Left lung (tissue), 10 donors: Measurements from ENCODE around the gene RAB32. TPM values are rescaled to one million over a fixed set of nuclear protein-coding genes. Genes with fewer than 3 reads are reported as not detected.
A peak's percentile ranks its signal among the peaks of the same experiment; 100 is the strongest.

ENCODE experiments used
- ATAC-seq: fragments of 200-7000 bp; cut with Tn5 transposase; one replicate; pipeline ENCODE4 v1.9.1; 2020; ENCODE audit warnings: moderate library complexity
- DNase-seq, 4 donors: peaks; one replicate each; pipeline ENCODE4 v3.0.0-alpha.2; 2013 to 2020
- H3K27ac ChIP-seq, 2 donors: fragments of 200-600 bp; sonication (generic) in 1 of 2; one replicate each; pipeline versions ENCODE4 v1.5.0 to v1.8.0; 2020 to 2021
- H3K27me3 ChIP-seq, 2 donors: fragments of 200-600 bp; sonication (generic) in 1 of 2; one replicate each; pipeline versions ENCODE4 v1.5.0 to v1.8.0; 2020 to 2021
- H3K36me3 ChIP-seq, 2 donors: fragments of 200-600 bp; sonication (generic) in 1 of 2; one replicate each; pipeline versions ENCODE4 v1.5.0 to v1.8.0; 2020 to 2021
- H3K4me1 ChIP-seq, 2 donors: fragments of 200-600 bp; one replicate each; pipeline ENCODE4 v1.8.0; 2021
- H3K4me3 ChIP-seq, 2 donors: fragments of 200-600 bp; sonication (generic) in 1 of 2; one replicate each; pipeline versions ENCODE4 v1.5.0 to v1.8.0; 2020 to 2021; ENCODE audit warnings: mild to moderate bottlenecking in 1 of 2
- H3K9me3 ChIP-seq, 2 donors: fragments of 200-600 bp; sonication (generic) in 1 of 2; one replicate each; pipeline versions ENCODE4 v1.5.0 to v1.8.0; 2020 to 2021
- CTCF ChIP-seq, 2 donors: fragments of 200-600 bp; sonication (generic) in 1 of 2; IDR thresholded peaks; one replicate each; pipeline versions ENCODE4 v1.5.0 to v1.8.0; 2021; ENCODE audit warnings: antibody characterized with exemption in 2 of 2
- intact Hi-C, 2 donors: fragments of 100-400 bp; cut with DNase I; formaldehyde crosslinking; loops; one replicate each; pipeline versions ENCODE4 v1.11.2 to v1.14.2; 2022
- polyA plus RNA-seq, 6 donors: library from polyadenylated mRNA; unstranded; fragments of 120-200 nt; gene quantifications; one replicate each; pipeline ENCODE4 v1.2.1, GENCODE V29; 2013; ENCODE audit not compliant: insufficient read length in 6 of 6
- total RNA-seq, 2 donors: library from RNA; stranded (reverse); fragmentation: NEBNext Ultra II Directional; extraction: Animal tissue kit (Norgen Biotek cat#: 25700); gene quantifications; one replicate each; pipeline ENCODE4 v1.2.1, GENCODE V29; 2021
- donor health status: DM: no; HTN: yes; CAD: no.
- donor health status: DM: no; HTN: no; CAD: no.

Gene RAB32
- total and polyA plus RNA-seq, 8 donors = 19.9 to 48.7 (median 23.9) TPM

- no peak for ATAC-seq
Measured at GRCh38 chr6:146590492-146590891, 46.9 kb downstream of the RAB32 start.

GRCh38 chr6:146592451-146592850 lies 48.8 kb downstream of the RAB32 start:
- intact Hi-C loops = no loop called here
- H3K4me1 ChIP-seq = peaks cover 0 to 28% of the 10 kb centered on the region in 2 donors
- no peak for TF ChIP-seq CTCF (IDR thresholded peaks at IDR 0.05)
- H3K4me3 ChIP-seq = no peak overlapping the region
- H3K9me3 ChIP-seq = no peaks in the 10 kb centered on the region
- no peaks in the 10 kb centered on the region for H3K27me3 ChIP-seq
- no peak overlapping the region for H3K27ac ChIP-seq
- no peak for ATAC-seq
- no peak for DNase-seq
- H3K36me3 ChIP-seq = no peaks in the 10 kb centered on the region

More at GRCh38 chr6:146590492-146590891, 46.9 kb downstream of the RAB32 start:
- TF ChIP-seq CTCF (IDR thresholded peaks at IDR 0.05) = no peak
- Histone ChIP-seq H3K27me3 (no peaks in the 10 kb centered on the region), H3K4me1 (peaks cover 0 to 15% of the 10 kb centered on the region in 2 donors), H3K36me3 (no peaks in the 10 kb centered on the region), H3K4me3 (no peak overlapping the region), H3K9me3 (no peaks in the 10 kb centered on the region), H3K27ac (no peak overlapping the region)
- no peak for DNase-seq
- intact Hi-C loops = no loop called here

- intact Hi-C loops = no loop called here
- DNase-seq = peak in 2 of 4 donors; percentile 22 to 43
- H3K36me3 ChIP-seq = no peaks in the 10 kb centered on the region
- no peak for TF ChIP-seq CTCF (IDR thresholded peaks at IDR 0.05)
- no peak overlapping the region for H3K4me3 ChIP-seq
- H3K4me1 ChIP-seq = peaks cover 3 to 37% of the 10 kb centered on the region in 2 donors
- H3K27ac ChIP-seq = peak overlapping the region in 1 of 2 donors; percentile 24
- ATAC-seq = peak; percentile 40
- no peaks in the 10 kb centered on the region for H3K27me3 ChIP-seq
- H3K9me3 ChIP-seq = no peaks in the 10 kb centered on the region
Measured at GRCh38 chr6:146593986-146594385, 50.4 kb downstream of the RAB32 start.

GRCh38 chr6:146594495-146594894 lies 50.9 kb downstream of the RAB32 start:
- H3K4me1 ChIP-seq = peaks cover 3 to 42% of the 10 kb centered on the region in 2 donors

More at GRCh38 chr6:146594495-146594894, 50.9 kb downstream of the RAB32 start:
- DNase-seq = no peak
- Histone ChIP-seq H3K9me3 (no peaks in the 10 kb centered on the region), H3K4me3 (no peak overlapping the region), H3K27me3 (no peaks in the 10 kb centered on the region), H3K27ac (peak overlapping the region in 1 of 2 donors; percentile 24), H3K36me3 (no peaks in the 10 kb centered on the region)
- no peak for TF ChIP-seq CTCF (IDR thresholded peaks at IDR 0.05)
- no peak for ATAC-seq
- intact Hi-C loops = no loop called here
